Endothelial cell of hepatic sinusoid (primary cell): ENCODE results near the gene SOWAHD.
"Not testable (repeated sequence)": the region's sequence is repeated elsewhere in the genome, so short reads cannot be mapped to it uniquely, and the experiment has no call there.

ENCODE experiments used
- in situ Hi-C: cut with HindIII; loops from 2 replicates; pipeline ENCODE4 v1.10.0; 2017; ENCODE audit warnings: low sequenced_read_pairs

SOWAHD gene, protein sequence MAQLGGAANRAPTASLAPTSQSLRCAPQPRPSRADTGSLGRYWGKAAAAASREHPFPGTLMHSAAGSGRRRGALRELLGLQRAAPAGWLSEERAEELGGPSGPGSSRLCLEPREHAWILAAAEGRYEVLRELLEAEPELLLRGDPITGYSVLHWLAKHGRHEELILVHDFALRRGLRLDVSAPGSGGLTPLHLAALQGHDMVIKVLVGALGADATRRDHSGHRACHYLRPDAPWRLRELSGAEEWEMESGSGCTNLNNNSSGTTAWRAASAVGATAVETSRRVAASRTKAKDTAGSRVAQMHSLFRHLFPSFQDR

GRCh38 chrX:119757979-119758730 is at the start of gene SOWAHD:
Gene SOWAHD, plus strand, starts transcription at chrX:119758588. Its CDS starts 80 bp downstream, at chrX:119758668.
- in situ Hi-C loops, result no loop called here

- in situ Hi-C loops, result no loop called here
Observed at GRCh38 chrX:119708936-119709335, 49.5 kb upstream of the SOWAHD start.

DNA sequence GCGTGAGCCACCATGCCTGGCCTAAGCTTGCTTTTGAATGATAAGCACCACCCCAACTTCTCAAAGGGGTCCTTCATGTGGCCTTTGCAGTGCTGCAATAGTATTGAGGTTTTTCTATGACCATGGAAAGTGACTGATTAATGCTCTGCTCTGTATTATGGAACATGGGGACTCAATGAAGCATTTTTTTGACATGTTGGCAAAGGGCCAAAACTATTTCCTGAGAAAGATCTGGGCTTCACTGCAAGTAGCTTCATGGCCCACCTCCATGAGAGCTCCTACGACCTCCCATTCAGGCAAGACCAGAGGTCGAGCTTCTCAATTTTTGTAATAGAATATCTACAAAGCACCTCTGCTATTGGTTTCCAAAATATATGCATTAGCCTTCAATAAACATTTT is 48.8 kb upstream of the SOWAHD start:
- in situ Hi-C loops, result no loop called here

DNA sequence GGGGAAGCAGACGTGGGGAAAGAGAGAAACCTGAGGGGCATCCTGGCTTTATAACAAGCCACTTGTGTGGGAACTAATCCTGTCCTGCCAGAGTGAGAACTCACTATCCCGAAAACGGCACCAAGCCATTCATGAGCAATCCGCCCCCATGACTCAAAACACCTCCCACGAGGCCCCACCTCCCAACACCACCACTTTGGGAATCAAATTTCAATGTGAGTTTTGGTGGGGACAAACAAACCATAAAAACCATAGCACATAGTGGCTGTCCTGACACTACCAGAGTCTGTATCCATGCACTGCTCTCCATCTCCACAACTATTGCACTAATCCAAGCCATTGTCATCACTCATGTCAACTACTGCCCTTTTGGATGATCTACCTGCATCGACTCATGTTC is 36.9 kb upstream of the SOWAHD start:
- in situ Hi-C loops, result no loop called here

GRCh38 chrX:119721926-119722325 is 36.5 kb upstream of the SOWAHD start:
- in situ Hi-C loops, result no loop called here

- in situ Hi-C loops, result no loop called here
Observed at GRCh38 chrX:119726900-119727555, 31.4 kb upstream of the SOWAHD start.

DNA sequence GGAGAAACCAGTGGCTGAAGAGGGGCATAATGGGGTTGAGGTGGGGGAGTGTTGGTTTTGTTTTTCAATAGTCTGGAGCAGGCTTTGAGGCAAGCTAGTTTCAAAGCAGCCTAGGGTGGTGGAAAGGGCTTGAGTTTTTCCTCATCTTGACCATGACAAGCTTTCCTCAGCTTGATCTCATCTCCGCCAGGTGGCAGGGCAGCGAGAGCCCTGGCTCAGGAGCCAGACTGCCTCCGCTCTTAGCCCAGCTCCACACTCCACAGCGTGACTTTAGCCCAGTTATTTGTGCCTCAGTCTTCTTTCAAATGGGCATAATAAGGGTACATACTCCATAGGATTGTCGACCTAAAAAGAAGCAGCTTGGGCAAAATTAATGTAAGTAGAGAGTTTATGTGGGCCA is 29.9 kb upstream of the SOWAHD start:
- in situ Hi-C loops, result no loop called here

DNA sequence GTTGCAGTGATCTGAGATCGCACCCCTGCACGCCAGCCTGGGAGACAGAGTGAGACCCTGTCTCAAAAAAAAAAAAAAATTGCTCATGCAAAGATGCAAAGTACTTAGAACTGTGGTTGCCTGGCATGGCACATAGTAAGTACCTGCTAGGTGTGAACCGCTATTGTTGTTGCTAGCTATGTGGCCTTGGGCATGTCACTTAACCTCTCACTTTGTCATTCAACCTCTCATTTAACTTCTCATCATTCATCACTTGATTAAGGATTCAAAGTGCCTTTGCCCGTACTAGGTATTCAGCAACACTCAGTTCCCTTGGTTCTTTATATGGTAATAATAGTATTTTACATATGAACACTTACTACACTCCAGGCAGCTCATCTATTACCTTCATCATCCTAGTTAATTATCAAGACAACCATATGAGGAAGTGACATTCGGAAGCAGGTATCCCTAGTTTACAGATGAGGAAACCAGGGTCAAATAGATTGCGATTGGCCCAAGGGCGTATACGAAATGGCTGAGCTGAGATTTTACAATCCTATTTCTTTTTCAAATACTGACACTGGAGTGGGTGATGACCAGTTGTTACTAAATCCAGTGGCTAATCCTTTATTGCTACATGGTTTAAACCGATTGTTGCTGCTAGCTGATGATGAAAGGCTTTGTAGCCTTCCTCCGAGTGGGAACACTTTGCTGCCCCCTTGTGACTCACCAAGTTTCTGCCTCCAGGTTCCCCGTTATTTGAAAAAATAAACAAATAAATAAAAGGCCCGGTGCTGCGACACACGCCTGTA is 28.8 kb upstream of the SOWAHD start:
- in situ Hi-C loops, result no loop called here

DNA sequence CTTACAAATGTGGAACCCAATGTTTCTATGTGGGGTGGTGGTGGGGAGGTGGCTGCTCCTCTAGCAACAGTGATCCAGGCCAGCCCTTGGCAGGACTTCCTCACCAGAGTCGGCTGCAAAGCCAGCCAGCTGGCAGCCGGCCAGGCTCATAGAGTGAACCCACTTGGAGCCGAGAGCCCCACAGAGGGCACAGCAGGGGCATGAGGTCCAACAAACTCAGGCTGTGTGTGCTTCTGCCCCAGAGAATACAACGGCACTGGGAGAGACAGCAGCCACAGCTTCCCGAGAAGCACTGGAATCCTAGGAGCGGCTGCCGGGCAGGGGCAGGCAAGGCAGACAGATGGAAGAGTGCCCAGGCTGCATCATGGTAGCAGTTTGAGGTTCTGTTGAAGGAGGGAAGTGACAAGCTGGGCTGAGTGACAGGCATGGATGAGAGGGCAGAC is 23.5 kb upstream of the SOWAHD start:
- in situ Hi-C loops, result no loop called here

DNA sequence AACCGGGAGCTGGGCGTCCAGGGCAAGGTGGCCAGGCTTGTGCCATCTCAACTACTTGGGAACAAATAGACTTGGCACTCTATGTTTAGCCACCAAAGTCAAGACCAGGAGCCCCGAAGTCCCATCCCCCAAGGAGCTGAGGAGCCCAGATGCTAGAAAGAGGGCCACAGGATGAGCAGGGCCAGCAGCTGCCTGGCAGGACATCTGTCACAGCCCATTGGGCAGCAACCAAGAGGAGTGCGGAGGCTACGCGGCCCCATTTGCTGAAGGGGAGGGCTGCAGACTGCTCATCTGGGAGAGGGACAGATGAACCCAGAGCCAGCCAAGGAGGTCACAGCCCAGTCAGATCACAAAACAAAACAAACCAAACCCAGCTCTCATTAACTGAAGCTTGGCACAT is 22.9 kb upstream of the SOWAHD start:
- in situ Hi-C loops, result no loop called here

GRCh38 chrX:119736206-119736764 is 22.1 kb upstream of the SOWAHD start:
- in situ Hi-C loops, result no loop called here

- in situ Hi-C loops, result no loop called here
Observed at GRCh38 chrX:119738742-119739141, 19.6 kb upstream of the SOWAHD start.

DNA sequence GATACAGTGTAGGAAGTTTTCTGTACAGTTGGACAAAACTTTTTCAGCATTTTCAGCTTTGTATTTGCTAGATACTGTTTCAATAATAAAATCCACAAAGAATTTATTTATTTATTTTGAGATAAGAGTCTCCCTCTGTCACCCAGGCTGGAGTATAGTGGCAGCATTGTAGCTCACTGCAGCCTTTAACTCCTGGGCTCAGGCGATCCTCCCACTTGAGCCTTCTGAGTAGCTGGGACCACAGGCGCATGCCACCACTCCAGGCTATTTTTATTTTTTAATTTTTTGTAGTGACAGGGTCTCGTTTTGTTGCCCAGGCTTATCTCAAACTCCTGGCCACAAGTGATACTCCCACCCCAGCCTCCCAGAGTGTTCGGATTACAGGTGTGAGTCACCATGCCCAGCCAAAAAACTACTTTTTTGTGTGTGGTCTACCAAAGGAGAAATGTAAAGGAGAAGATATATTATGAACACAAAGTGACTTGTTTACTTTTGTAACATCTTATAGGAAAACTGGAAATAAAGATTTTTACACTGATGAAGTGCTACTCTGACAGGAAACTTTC is 13.0 kb upstream of the SOWAHD start:
- in situ Hi-C loops, result no loop called here

- in situ Hi-C loops, result not testable (repeated sequence)
Observed at GRCh38 chrX:119750131-119750530, 8.3 kb upstream of the SOWAHD start.

- in situ Hi-C loops, result not testable (repeated sequence)
Observed at GRCh38 chrX:119750751-119751150, 7.6 kb upstream of the SOWAHD start.

GRCh38 chrX:119753001-119753400 is 5.4 kb upstream of the SOWAHD start:
- in situ Hi-C loops, result no loop called here

GRCh38 chrX:119753639-119754257 is 4.6 kb upstream of the SOWAHD start:
- in situ Hi-C loops, result no loop called here

DNA sequence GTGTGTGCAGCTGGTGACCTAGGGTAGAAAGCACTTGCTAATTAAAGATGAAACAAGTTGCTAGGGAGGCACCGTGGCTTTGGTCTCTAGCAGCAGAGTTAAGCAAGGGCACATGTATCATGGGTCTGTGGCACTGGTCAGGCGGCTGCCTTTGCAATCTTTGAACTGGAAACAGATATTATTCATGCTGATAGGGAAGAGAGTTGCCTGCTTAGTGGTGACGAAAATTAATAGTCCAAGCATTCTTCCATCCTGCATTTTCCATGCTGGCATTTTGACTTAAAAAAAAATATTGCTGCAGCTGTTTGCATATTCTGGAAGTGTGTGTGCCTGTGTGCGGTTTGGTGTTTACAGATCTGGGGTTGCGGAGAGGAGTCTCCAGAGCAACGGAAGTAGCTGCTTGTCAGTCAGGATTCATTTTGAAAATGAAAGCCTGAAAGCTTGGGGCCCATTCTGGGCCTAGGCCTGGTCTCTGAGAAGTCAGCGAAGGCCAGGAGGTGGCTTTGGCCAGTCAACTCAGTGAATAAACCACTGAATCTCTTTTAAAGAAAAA is 2.3 kb upstream of the SOWAHD start:
- in situ Hi-C loops, result no loop called here

DNA sequence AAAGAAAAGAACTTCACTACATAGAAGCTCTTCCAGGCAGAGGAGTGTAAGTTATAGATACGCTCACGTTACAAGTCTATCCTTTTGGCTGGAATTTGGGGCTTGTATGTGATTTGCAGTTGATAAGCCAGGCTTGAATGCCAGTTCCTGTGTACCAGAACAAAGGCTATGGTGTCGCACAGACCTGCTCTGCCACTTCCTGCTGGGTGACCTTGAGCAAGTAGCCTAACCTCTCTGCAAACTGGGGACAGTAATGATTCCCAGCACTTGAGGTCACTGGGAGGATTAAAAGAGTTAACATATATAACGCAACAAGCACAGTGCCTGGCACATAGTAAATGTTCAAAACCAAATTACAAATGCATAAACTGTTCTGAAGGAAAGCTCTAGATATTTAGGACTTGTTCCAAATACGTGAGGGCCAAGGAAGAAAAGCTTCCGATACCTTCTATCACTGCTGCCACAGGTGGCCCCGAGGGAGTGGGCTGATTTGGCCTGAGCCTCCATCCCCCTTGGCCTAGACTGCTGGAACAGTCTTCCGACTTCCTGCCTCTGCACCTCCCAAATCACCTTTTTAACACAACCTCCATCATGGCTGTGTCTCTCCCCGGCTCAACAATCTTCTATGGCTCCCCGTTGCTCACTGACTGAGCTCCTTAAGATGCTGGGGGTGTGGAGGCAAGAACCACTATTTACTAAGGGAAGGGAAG is 1.3 kb upstream of the SOWAHD start:
- in situ Hi-C loops, result no loop called here
